DND-41 (cell line): ENCODE measurements around the gene LAMP1.

Experiments used
- ATAC-seq: fragments of 200-7000 bp; cut with Tn5 transposase; 3 replicates; pipeline ENCODE4 v1.9.1; 2021; ENCODE audit warnings: low read depth; ENCODE audit not compliant: insufficient read depth
- DNase-seq: peaks from one replicate; pipeline ENCODE4 v3.0.0-alpha.2; 2020
- H2AFZ ChIP-seq: 2 replicates; pipeline ENCODE4 v1.6.0; 2012; ENCODE audit warnings: low read depth, low read length
- H3K27ac ChIP-seq: 2 replicates; pipeline ENCODE4 v1.5.1; 2012; ENCODE audit warnings: low read length, inconsistent platforms
- H3K27me3 ChIP-seq: fragments of 200-600 bp; sonication (generic); 2 replicates; pipeline ENCODE4 v1.6.0; 2012; ENCODE audit warnings: low read length, mild to moderate bottlenecking, inconsistent platforms; ENCODE audit not compliant: insufficient read depth, poor library complexity
- H3K36me3 ChIP-seq: 2 replicates; pipeline ENCODE4 v1.5.1; 2012; ENCODE audit warnings: low read length, inconsistent platforms; ENCODE audit not compliant: insufficient read depth
- H3K4me1 ChIP-seq: 2 replicates; pipeline ENCODE4 v1.5.1; 2012; ENCODE audit warnings: mild to moderate bottlenecking, low read length; ENCODE audit not compliant: insufficient read depth
- H3K4me2 ChIP-seq: 2 replicates; pipeline ENCODE4 v1.6.0; 2012; ENCODE audit warnings: mild to moderate bottlenecking, moderate library complexity, low read length, inconsistent platforms; ENCODE audit not compliant: insufficient read depth
- H3K4me3 ChIP-seq, 2 experiments: fragments of 200-600 bp in 1 of 2; shearing (Covaris generic) in 1 of 2; 2 replicates each; pipeline ENCODE4 v1.5.1; 2012 to 2016; ENCODE audit warnings: inconsistent platforms in 2 of 2, low read length in 2 of 2, mild to moderate bottlenecking in 2 of 2, low read depth in 1 of 2, moderate library complexity in 1 of 2
- H3K79me2 ChIP-seq: 2 replicates; pipeline ENCODE4 v1.6.0; 2012; ENCODE audit warnings: low read length, inconsistent platforms; ENCODE audit not compliant: insufficient read depth
- H3K9ac ChIP-seq: 2 replicates; pipeline ENCODE4 v1.6.0; 2012; ENCODE audit warnings: low read depth, mild to moderate bottlenecking, inconsistent platforms, low read length, moderate library complexity
- H3K9me3 ChIP-seq: 2 replicates; pipeline ENCODE4 v1.5.1; 2012; ENCODE audit warnings: low read length, moderate library complexity, mild to moderate bottlenecking, inconsistent platforms; ENCODE audit not compliant: insufficient read depth, severe bottlenecking
- H4K20me1 ChIP-seq: 2 replicates; pipeline ENCODE4 v1.6.0; 2012; ENCODE audit warnings: low read length; ENCODE audit not compliant: insufficient read depth
- CTCF ChIP-seq: IDR thresholded peaks from 2 replicates; pipeline ENCODE4 v1.5.1; 2012; ENCODE audit warnings: borderline replicate concordance, low read length, moderate library complexity, mild to moderate bottlenecking; ENCODE audit not compliant: poor library complexity, severe bottlenecking; ENCODE audit errors: extremely low read depth
- EZH2 ChIP-seq: IDR thresholded peaks from 3 replicates; pipeline ENCODE4 v1.6.1; 2012; ENCODE audit warnings: borderline replicate concordance, low read depth, mild to moderate bottlenecking, moderate library complexity, low read length, inconsistent platforms; ENCODE audit not compliant: severe bottlenecking

Gene LAMP1

DNA sequence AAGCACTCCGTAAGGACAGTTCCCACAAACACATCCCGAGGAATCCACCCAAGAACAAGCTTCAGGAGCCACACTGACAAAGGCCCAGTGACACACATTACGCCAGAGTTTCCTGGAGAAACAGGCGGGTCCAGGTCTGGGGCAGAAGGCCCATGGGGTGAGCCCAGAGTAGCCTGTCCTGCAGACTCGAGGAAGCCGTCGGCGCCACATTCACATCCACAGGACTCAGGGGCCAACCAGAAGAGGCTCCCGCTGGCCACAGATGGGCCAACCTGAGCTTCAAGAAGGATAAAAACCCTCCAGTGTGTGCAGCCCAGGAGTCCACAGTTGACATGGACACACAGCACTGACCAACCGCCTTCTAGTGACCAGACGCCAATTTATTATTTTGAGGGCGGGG is 35.6 kb downstream of the LAMP1 start:
- Histone ChIP-seq H3K4me2 (no peak overlapping the region), H3K36me3 (no peaks in the 10 kb centered on the region), H4K20me1 (peaks cover 3% of the 10 kb centered on the region), H3K9me3 (no peaks in the 10 kb centered on the region), H3K79me2 (no peaks in the 10 kb centered on the region), H3K4me3 (no peak overlapping the region), H3K9ac (no peak overlapping the region), H3K27me3 (no peaks in the 10 kb centered on the region), H3K4me1 (no peaks in the 10 kb centered on the region), H3K27ac (no peak overlapping the region), H2AFZ (no peak overlapping the region)
- ATAC-seq, result no peak
- no peak for DNase-seq
- no peak for TF ChIP-seq CTCF
- TF ChIP-seq EZH2, result no peak

- Histone ChIP-seq H3K4me3 (no peak overlapping the region), H3K79me2 (no peaks in the 10 kb centered on the region), H3K4me1 (no peaks in the 10 kb centered on the region), H3K36me3 (no peaks in the 10 kb centered on the region), H3K4me2 (no peak overlapping the region), H2AFZ (no peak overlapping the region), H3K27me3 (no peaks in the 10 kb centered on the region), H4K20me1 (peaks cover under 1% of the 10 kb centered on the region; the same call in 1 of the 2 replicates), H3K9ac (no peak overlapping the region), H3K9me3 (no peaks in the 10 kb centered on the region), H3K27ac (no peak overlapping the region)
- TF ChIP-seq CTCF, result no peak
- no peak for TF ChIP-seq EZH2
- no peak for DNase-seq
- ATAC-seq, result no peak
These were observed 36.0 kb downstream of the LAMP1 start for GRCh38 chr13:113333076-113333475.

DNA sequence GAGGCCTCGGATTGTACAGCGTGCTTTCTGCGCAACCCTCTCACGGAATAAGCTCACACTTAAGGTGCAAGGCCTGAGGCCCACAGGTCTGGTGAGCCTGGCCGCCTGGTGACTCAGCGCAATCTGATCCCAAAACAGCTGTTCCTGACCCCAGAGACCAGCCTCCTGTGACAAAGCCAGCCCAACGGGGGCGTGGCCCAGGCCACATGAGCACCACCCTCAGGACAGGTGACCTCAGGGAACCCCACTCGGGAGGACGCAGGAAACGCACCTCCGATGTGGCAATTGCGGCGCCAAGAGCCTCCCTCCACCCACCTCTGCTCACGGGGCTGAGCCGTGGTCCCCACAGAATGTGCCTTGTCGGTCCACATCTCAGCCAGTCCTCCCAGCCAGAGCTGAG is 40.5 kb downstream of the LAMP1 start:
- H3K36me3 ChIP-seq, result no peaks in the 10 kb centered on the region
- H3K9ac ChIP-seq, result no peak overlapping the region
- DNase-seq, result no peak
- no peaks in the 10 kb centered on the region for H3K79me2 ChIP-seq
- no peaks in the 10 kb centered on the region for H3K9me3 ChIP-seq
- no peaks in the 10 kb centered on the region for H3K27me3 ChIP-seq
- no peaks in the 10 kb centered on the region for H4K20me1 ChIP-seq
- H3K4me3 ChIP-seq, result no peak overlapping the region
- H3K4me1 ChIP-seq, result no peaks in the 10 kb centered on the region
- no peak for ATAC-seq
- no peak overlapping the region for H2AFZ ChIP-seq
- TF ChIP-seq CTCF (no peak), EZH2 (no peak)
- no peak overlapping the region for H3K4me2 ChIP-seq
- H3K27ac ChIP-seq, result no peak overlapping the region

DNA sequence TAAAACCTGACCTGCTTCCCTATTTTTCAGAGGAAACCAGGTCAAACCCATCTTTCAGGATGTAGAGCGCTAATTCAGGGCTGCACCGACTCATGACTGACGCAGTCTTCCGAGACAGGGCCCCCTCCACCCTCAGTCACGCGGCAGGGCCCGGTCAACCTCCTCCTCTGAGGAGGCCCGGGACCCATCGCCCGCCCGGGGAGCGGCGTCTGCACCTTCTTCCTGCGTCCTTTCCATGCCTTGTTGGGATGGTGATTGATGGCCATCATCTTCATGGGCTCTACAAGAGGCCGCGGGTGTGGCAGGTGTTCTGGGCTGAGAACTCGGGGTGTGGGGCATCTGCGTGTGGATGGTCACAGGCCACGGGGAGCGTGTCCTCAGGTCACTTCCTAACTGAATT is 40.9 kb downstream of the LAMP1 start:
- H3K4me2 ChIP-seq, result no peak overlapping the region
- no peaks in the 10 kb centered on the region for H3K79me2 ChIP-seq
- no peaks in the 10 kb centered on the region for H3K27me3 ChIP-seq
- no peak overlapping the region for H3K9ac ChIP-seq
- H3K4me3 ChIP-seq, result no peak overlapping the region
- TF ChIP-seq EZH2 (no peak), CTCF (no peak)
- H4K20me1 ChIP-seq, result no peaks in the 10 kb centered on the region
- H3K4me1 ChIP-seq, result no peaks in the 10 kb centered on the region
- H3K27ac ChIP-seq, result no peak overlapping the region
- H2AFZ ChIP-seq, result no peak overlapping the region
- no peak for DNase-seq
- ATAC-seq, result no peak
- no peaks in the 10 kb centered on the region for H3K36me3 ChIP-seq
- no peaks in the 10 kb centered on the region for H3K9me3 ChIP-seq
